ENCODE results near the gene ADRA2C. TPM values are rescaled to one million over a fixed set of nuclear protein-coding genes. Genes with fewer than 3 reads are reported as not detected.

ADRA2C gene
- total RNA-seq, 1 experiment from 2014 or later = 8.6 TPM

GRCh38 chr4:3767570-3768288 is 1.5 kb downstream of the ADRA2C start:
- H2BK5ac ChIP-seq (ENCODE audit: insufficient read length, low read length) = no peak overlapping the region
- DNase-seq = peak; percentile 80
- no peaks in the 10 kb centered on the region for H3K79me2 ChIP-seq (ENCODE audit: insufficient read depth, low read length)
- H3K9me3 ChIP-seq (ENCODE audit: control insufficient read depth, low read depth, low read length) = no peaks in the 10 kb centered on the region
- H3K18ac ChIP-seq (ENCODE audit: insufficient read length, low read depth, low read length) = no peak overlapping the region
- H2BK20ac ChIP-seq (ENCODE audit: low read depth, low read length, poor library complexity, severe bottlenecking) = no peak overlapping the region
- H4K8ac ChIP-seq (replicated peaks; ENCODE audit: insufficient read length, low read depth, low read length) = no peak overlapping the region
- Mint-ChIP-seq H3K27ac (no peak overlapping the region), H3K36me3 (ENCODE audit: insufficient read depth in 1 of 3, low read depth in 3 of 3) (peaks cover 0 to 2% (median 0%) of the 10 kb centered on the region in 3 experiments; a peak in 2 of 7 replicates), H3K4me1 (peaks cover 11 to 25% of the 10 kb centered on the region in 2 experiments), H3K9me3 (peaks cover 0 to 1% of the 10 kb centered on the region in 2 experiments; a peak in 1 of 5 replicates), H3K4me3 (peak overlapping the region; percentile 60 to 87), H3K27me3 (ENCODE audit: low read depth) (peaks cover 44% of the 10 kb centered on the region)
- H3K27ac ChIP-seq (ENCODE audit: insufficient read length, low read depth, low read length) = no peak overlapping the region
- H3K4me2 ChIP-seq (ENCODE audit: insufficient read depth, insufficient read length, low read length) = no peak overlapping the region
- H3K56ac ChIP-seq (ENCODE audit: insufficient read length, low read depth, low read length) = no peak overlapping the region
- no peak overlapping the region for H3T11ph ChIP-seq (ENCODE audit: low read length)
- no peak overlapping the region for H3K9ac ChIP-seq (ENCODE audit: extremely low read depth, insufficient read length, low read length)
- H4K20me1 ChIP-seq (ENCODE audit: control insufficient read depth, insufficient read depth, insufficient read length) = no peaks in the 10 kb centered on the region
- no peak overlapping the region for H2BK12ac ChIP-seq (ENCODE audit: insufficient read length, low read depth, low read length)
- H3K23ac ChIP-seq (ENCODE audit: insufficient read length, low read depth, low read length) = no peak overlapping the region
- no peaks in the 10 kb centered on the region for H3K79me1 ChIP-seq (ENCODE audit: insufficient read depth, low read depth, low read length, poor library complexity, severe bottlenecking)
- H4K5ac ChIP-seq (ENCODE audit: insufficient read length, low read depth, low read length) = no peak overlapping the region
- H3K27me3 ChIP-seq (ENCODE audit: insufficient read depth, low read length) = peaks cover 6% of the 10 kb centered on the region; the same call in 1 of the 2 replicates
- H2BK15ac ChIP-seq (ENCODE audit: low read depth, low read length) = no peak overlapping the region
- TF ChIP-seq, protein P1, sequence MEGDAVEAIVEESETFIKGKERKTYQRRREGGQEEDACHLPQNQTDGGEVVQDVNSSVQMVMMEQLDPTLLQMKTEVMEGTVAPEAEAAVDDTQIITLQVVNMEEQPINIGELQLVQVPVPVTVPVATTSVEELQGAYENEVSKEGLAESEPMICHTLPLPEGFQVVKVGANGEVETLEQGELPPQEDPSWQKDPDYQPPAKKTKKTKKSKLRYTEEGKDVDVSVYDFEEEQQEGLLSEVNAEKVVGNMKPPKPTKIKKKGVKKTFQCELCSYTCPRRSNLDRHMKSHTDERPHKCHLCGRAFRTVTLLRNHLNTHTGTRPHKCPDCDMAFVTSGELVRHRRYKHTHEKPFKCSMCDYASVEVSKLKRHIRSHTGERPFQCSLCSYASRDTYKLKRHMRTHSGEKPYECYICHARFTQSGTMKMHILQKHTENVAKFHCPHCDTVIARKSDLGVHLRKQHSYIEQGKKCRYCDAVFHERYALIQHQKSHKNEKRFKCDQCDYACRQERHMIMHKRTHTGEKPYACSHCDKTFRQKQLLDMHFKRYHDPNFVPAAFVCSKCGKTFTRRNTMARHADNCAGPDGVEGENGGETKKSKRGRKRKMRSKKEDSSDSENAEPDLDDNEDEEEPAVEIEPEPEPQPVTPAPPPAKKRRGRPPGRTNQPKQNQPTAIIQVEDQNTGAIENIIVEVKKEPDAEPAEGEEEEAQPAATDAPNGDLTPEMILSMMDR (conservative IDR thresholded peaks at IDR 0.05) = peak; percentile 48; the same call in 2 of the 3 replicates
- H2AK5ac ChIP-seq (ENCODE audit: insufficient read length, low read length) = no peak overlapping the region
- peaks cover 3% of the 10 kb centered on the region for H3K23me2 ChIP-seq (ENCODE audit: insufficient read length, low read depth, low read length, poor library complexity, severe bottlenecking)
- H2BK120ac ChIP-seq (ENCODE audit: low read depth, low read length, poor library complexity, severe bottlenecking) = no peak overlapping the region
- WGBS (ENCODE audit: extremely low coverage, insufficient read length, low lambda C conversion rate) = no CpG with 5 or more reads among the region's 58 CpGs
- H3K4me1 ChIP-seq (ENCODE audit: insufficient read depth, low read length) = no peaks in the 10 kb centered on the region; the same call in 1 of the 2 replicates
- no peak overlapping the region for H3K4ac ChIP-seq (ENCODE audit: low read depth, low read length)
- H3K14ac ChIP-seq (ENCODE audit: insufficient read depth, low read length) = no peak overlapping the region
- no peak overlapping the region for H2AFZ ChIP-seq (ENCODE audit: low read length)
- H4K91ac ChIP-seq (ENCODE audit: insufficient read length, low read depth, low read length) = no peak overlapping the region

All from H9 (cell line).